Upper lobe of right lung (tissue), 1 donor: ENCODE data around the gene PGC. TPM values are rescaled to one million over a fixed set of nuclear protein-coding genes. Genes with fewer than 3 reads are reported as not detected.

Experiments used
- ATAC-seq: fragments of 200-7000 bp; cut with Tn5 transposase; one replicate; pipeline ENCODE4 v1.9.1; 2020; ENCODE audit warnings: mild to moderate bottlenecking, moderate library complexity
- DNase-seq: peaks from one replicate; pipeline ENCODE4 v3.0.0-alpha.2; 2020
- H3K27ac ChIP-seq: fragments of 200-600 bp; one replicate; pipeline ENCODE4 v1.8.0; 2022
- H3K27me3 ChIP-seq: fragments of 200-600 bp; one replicate; pipeline ENCODE4 v1.8.0; 2022; ENCODE audit warnings: mild to moderate bottlenecking
- H3K36me3 ChIP-seq: fragments of 200-600 bp; one replicate; pipeline ENCODE4 v1.8.0; 2022
- H3K4me1 ChIP-seq: fragments of 200-600 bp; one replicate; pipeline ENCODE4 v1.8.0; 2022
- H3K4me3 ChIP-seq: fragments of 200-600 bp; one replicate; pipeline ENCODE4 v1.8.0; 2022; ENCODE audit warnings: mild to moderate bottlenecking
- H3K9me3 ChIP-seq: fragments of 200-600 bp; one replicate; pipeline ENCODE4 v1.8.0; 2022
- intact Hi-C: fragments of 100-400 bp; cut with DNase I; formaldehyde crosslinking; loops from one replicate; pipeline ENCODE4 v1.11.0; 2022
- total RNA-seq: library from RNA; stranded (reverse); fragmentation: NEBNext Ultra II Directional; extraction: Animal tissue kit (Norgen Biotek cat#: 25700); gene quantifications from one replicate; pipeline ENCODE4 v1.2.1, GENCODE V29; 2021
- TF ChIP-seq, protein P1 (sequence below): fragments of 200-600 bp; IDR thresholded peaks from one replicate; pipeline ENCODE4 v1.8.0; 2022; ENCODE audit warnings: antibody characterized with exemption
- donor health status: DM: no; HTN: yes; CAD: no; lungs with severe emphysema.

The PGC gene
- total RNA-seq, 1 donor from 2014 or later = 1,050 TPM

DNA sequence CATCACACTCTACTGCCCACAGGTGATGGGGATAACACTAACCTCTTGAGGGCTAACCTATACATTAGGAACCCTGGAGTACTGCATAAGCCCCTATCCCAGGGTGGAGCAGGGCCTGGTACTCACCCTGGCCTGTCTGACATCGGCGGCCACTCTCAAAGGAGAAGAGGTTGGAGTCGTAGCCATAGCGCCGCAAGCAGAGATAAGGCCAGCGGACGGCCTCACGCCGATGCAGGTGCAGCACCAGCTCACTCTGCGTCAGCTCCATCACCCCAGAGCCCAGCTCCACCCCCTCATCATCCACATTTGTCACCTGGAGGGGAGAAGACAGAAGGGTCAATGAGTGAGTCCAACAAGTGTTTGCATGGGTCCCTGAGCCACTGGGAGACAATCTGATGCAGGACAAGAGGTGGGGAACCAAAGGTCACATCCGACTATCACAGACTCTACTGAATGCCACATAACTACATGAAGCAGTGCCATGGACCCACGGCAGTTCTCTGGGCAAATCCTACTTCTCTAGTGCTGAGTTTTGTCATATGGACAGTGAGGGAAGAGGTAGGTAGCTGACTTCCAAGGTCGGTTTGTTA is 28.2 kb upstream of the PGC start:
- TF ChIP-seq, protein P1, sequence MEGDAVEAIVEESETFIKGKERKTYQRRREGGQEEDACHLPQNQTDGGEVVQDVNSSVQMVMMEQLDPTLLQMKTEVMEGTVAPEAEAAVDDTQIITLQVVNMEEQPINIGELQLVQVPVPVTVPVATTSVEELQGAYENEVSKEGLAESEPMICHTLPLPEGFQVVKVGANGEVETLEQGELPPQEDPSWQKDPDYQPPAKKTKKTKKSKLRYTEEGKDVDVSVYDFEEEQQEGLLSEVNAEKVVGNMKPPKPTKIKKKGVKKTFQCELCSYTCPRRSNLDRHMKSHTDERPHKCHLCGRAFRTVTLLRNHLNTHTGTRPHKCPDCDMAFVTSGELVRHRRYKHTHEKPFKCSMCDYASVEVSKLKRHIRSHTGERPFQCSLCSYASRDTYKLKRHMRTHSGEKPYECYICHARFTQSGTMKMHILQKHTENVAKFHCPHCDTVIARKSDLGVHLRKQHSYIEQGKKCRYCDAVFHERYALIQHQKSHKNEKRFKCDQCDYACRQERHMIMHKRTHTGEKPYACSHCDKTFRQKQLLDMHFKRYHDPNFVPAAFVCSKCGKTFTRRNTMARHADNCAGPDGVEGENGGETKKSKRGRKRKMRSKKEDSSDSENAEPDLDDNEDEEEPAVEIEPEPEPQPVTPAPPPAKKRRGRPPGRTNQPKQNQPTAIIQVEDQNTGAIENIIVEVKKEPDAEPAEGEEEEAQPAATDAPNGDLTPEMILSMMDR = no peak
- no peak for DNase-seq
- ATAC-seq = no peak
- peaks cover 9% of the 10 kb centered on the region for H3K4me1 ChIP-seq
- H3K27ac ChIP-seq = no peak overlapping the region
- no peaks in the 10 kb centered on the region for H3K27me3 ChIP-seq
- H3K36me3 ChIP-seq = peaks cover 59% of the 10 kb centered on the region
- intact Hi-C loops = no loop called here
- no peaks in the 10 kb centered on the region for H3K9me3 ChIP-seq
- no peak overlapping the region for H3K4me3 ChIP-seq

DNA sequence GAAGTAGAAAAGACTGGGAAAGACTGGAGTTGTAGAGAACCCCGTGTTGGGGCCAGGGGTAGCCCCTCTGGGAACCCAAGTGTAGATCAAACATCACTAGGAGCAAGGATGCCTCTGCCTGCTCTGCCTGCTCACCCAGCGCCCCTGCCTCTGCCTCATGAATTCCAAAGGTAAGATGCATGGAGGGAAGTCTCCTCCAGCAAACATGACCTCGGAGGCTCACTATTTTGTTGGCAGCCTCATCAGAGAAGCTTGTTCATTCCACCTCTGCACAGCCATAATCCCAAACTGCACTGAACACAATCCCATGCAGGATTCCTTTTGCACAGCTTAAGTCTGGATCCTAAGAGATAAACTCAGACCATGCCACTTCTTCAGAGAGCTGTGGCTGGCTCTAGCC is 27.6 kb upstream of the PGC start:
- intact Hi-C loops = no loop called here
- H3K27ac ChIP-seq = no peak overlapping the region
- ATAC-seq = no peak

GRCh38 chr6:41771058-41771983 is 24.1 kb upstream of the PGC start:
- Histone ChIP-seq H3K36me3 (peaks cover 56% of the 10 kb centered on the region), H3K27ac (no peak overlapping the region), H3K9me3 (no peaks in the 10 kb centered on the region), H3K4me3 (no peak overlapping the region), H3K4me1 (peaks cover 28% of the 10 kb centered on the region), H3K27me3 (no peaks in the 10 kb centered on the region)
- ATAC-seq (no peak), DNase-seq (peak; percentile 59)
- TF ChIP-seq, protein P1 = no peak
- intact Hi-C loops = no loop called here

More for the DNA sequence above, 27.6 kb upstream of the PGC start:
- no peak for DNase-seq
- H3K4me3 ChIP-seq = no peak overlapping the region
- TF ChIP-seq, protein P1 = no peak
- no peaks in the 10 kb centered on the region for H3K9me3 ChIP-seq
- no peaks in the 10 kb centered on the region for H3K27me3 ChIP-seq
- peaks cover 9% of the 10 kb centered on the region for H3K4me1 ChIP-seq
- peaks cover 61% of the 10 kb centered on the region for H3K36me3 ChIP-seq

GRCh38 chr6:41770381-41771057 is 23.3 kb upstream of the PGC start:
- intact Hi-C loops = no loop called here
- Histone ChIP-seq H3K36me3 (peaks cover 50% of the 10 kb centered on the region), H3K9me3 (no peaks in the 10 kb centered on the region), H3K4me3 (no peak overlapping the region), H3K27ac (no peak overlapping the region), H3K27me3 (no peaks in the 10 kb centered on the region), H3K4me1 (peaks cover 31% of the 10 kb centered on the region)
- TF ChIP-seq, protein P1 = no peak
- peak; percentile 58 for DNase-seq
- ATAC-seq = no peak

- no peak for ATAC-seq
- intact Hi-C loops = no loop called here
- H3K4me3 ChIP-seq = no peak overlapping the region
- H3K9me3 ChIP-seq = no peaks in the 10 kb centered on the region
- peak overlapping the region; percentile 73 for H3K27ac ChIP-seq
- TF ChIP-seq, protein P1 = no peak
- peak; percentile 45 for DNase-seq
- H3K36me3 ChIP-seq = peaks cover 39% of the 10 kb centered on the region
- peaks cover 31% of the 10 kb centered on the region for H3K4me1 ChIP-seq
- no peaks in the 10 kb centered on the region for H3K27me3 ChIP-seq
Observed at GRCh38 chr6:41769376-41769775, 22.2 kb upstream of the PGC start.
